WTC11 (cell line): Measurements from ENCODE around the gene BBS9. TPM values are rescaled to one million over a fixed set of nuclear protein-coding genes. Genes with fewer than 3 reads are reported as not detected.

Experiments
- ATAC-seq: fragments of 200-7000 bp; cut with Tn5 transposase; 2 replicates; pipeline ENCODE4 v1.10.0; 2021; ENCODE audit warnings: mild to moderate bottlenecking, moderate library complexity
- CTCF ChIA-PET: fragments of 300-600 bp; sonication (Branson Sonifier 250); formaldehyde crosslinking; loops from one replicate; lab custom pipeline; 2021; ENCODE audit warnings: antibody characterized with exemption; lab: Charles Lee
- POLR2A ChIA-PET: fragments of 350-600 bp; sonication (Branson Sonifier 250); formaldehyde crosslinking; loops from one replicate; lab custom pipeline; 2021; ENCODE audit warnings: antibody characterized with exemption; lab: Charles Lee
- DNase-seq: peaks from one replicate; pipeline ENCODE4 v3.0.0; 2021; ENCODE audit warnings: low spot score
- H3K27ac Mint-ChIP-seq: 2 replicates; pipeline ENCODE4 v1.8.0; 2021; ENCODE audit warnings: mixed read lengths
- H3K27me3 Mint-ChIP-seq: 2 replicates; pipeline ENCODE4 v1.8.0; 2021; ENCODE audit warnings: low read depth, mild to moderate bottlenecking, moderate library complexity, mixed read lengths
- H3K36me3 Mint-ChIP-seq: 2 replicates; pipeline ENCODE4 v1.8.0; 2021; ENCODE audit warnings: mixed read lengths
- H3K4me1 Mint-ChIP-seq: 2 replicates; pipeline ENCODE4 v1.8.0; 2022; ENCODE audit warnings: mixed read lengths
- H3K4me3 Mint-ChIP-seq: 2 replicates; pipeline ENCODE4 v1.8.0; 2021; ENCODE audit warnings: mild to moderate bottlenecking, moderate library complexity, mixed read lengths
- H3K9me3 Mint-ChIP-seq: 2 replicates; pipeline ENCODE4 v1.8.0; 2021; ENCODE audit warnings: mixed read lengths
- CREM ChIP-seq: sonication (generic); formaldehyde crosslinking; IDR thresholded peaks from 2 replicates; pipeline ENCODE4 v1.8.1; 2022; ENCODE audit warnings: mild to moderate bottlenecking, missing genetic modification reagents, moderate library complexity
- GRHL2 ChIP-seq: fragments of 250-450 bp; sonication (Bioruptor Pico); IDR thresholded peaks from 2 replicates; pipeline ENCODE4 v1.8.0; 2022; ENCODE audit warnings: mild to moderate bottlenecking, moderate library complexity; ENCODE audit not compliant: insufficient replicate concordance, severe bottlenecking
- JAZF1 ChIP-seq: fragments of 250-450 bp; sonication (Bioruptor Pico); IDR thresholded peaks from 2 replicates; pipeline ENCODE4 v1.9.0; 2021; ENCODE audit warnings: moderate library complexity, mild to moderate bottlenecking, inconsistent platforms
- KAT7 ChIP-seq: sonication (generic); formaldehyde crosslinking; IDR thresholded peaks from 2 replicates; pipeline ENCODE4 v1.8.1; 2023; ENCODE audit warnings: missing genetic modification reagents, mild to moderate bottlenecking, borderline replicate concordance
- NFE2L1 ChIP-seq: sonication (generic); formaldehyde crosslinking; IDR thresholded peaks from 2 replicates; pipeline ENCODE4 v1.8.1; 2023; ENCODE audit warnings: missing genetic modification reagents
- SMAD4 ChIP-seq: sonication (generic); formaldehyde crosslinking; IDR thresholded peaks from 2 replicates; pipeline ENCODE4 v1.8.0; 2022; ENCODE audit warnings: mild to moderate bottlenecking, missing genetic modification reagents
- TEAD4 ChIP-seq: sonication (generic); formaldehyde crosslinking; IDR thresholded peaks from 2 replicates; pipeline ENCODE4 v1.8.0; 2022; ENCODE audit warnings: mild to moderate bottlenecking, missing genetic modification reagents
- ZNF232 ChIP-seq: sonication (generic); formaldehyde crosslinking; IDR thresholded peaks from 2 replicates; pipeline ENCODE4 v1.8.0; 2022; ENCODE audit warnings: mild to moderate bottlenecking, missing genetic modification reagents
- ZNF396 ChIP-seq: fragments of 250-450 bp; sonication (Bioruptor Pico); IDR thresholded peaks from 2 replicates; pipeline ENCODE4 v1.8.0; 2021; ENCODE audit warnings: mild to moderate bottlenecking, moderate library complexity, borderline replicate concordance
- total RNA-seq: library from RNA; stranded (reverse); gene quantifications from 3 replicates; pipeline ENCODE4 v1.2.3, GENCODE V29; 2021
- TF ChIP-seq, protein P1 (sequence below): sonication (generic); formaldehyde crosslinking; IDR thresholded peaks from 2 replicates; pipeline ENCODE4 v1.8.0; 2022; ENCODE audit warnings: mild to moderate bottlenecking, missing genetic modification reagents
- TF ChIP-seq, protein P2 (sequence below): sonication (generic); formaldehyde crosslinking; IDR thresholded peaks from 2 replicates; pipeline ENCODE4 v1.8.1; 2022; ENCODE audit warnings: missing genetic modification reagents, borderline replicate concordance
- TF ChIP-seq, protein P3 (sequence below): fragments of 250-450 bp; sonication (Bioruptor Pico); IDR thresholded peaks from 2 replicates; pipeline ENCODE4 v1.9.0; 2021; ENCODE audit warnings: moderate library complexity, mild to moderate bottlenecking, inconsistent platforms, borderline replicate concordance
- TF ChIP-seq, protein P4 (sequence below): sonication (generic); formaldehyde crosslinking; IDR thresholded peaks from 2 replicates; pipeline ENCODE4 v1.8.1; 2022; ENCODE audit warnings: low read depth, missing genetic modification reagents, borderline replicate concordance
- TF ChIP-seq, protein P5 (sequence below): sonication (generic); formaldehyde crosslinking; conservative IDR thresholded peaks from 2 replicates; pipeline ENCODE4 v1.8.1; 2023; ENCODE audit warnings: mild to moderate bottlenecking, low read depth, missing genetic modification reagents, moderate library complexity
- TF ChIP-seq, protein P6 (sequence below): fragments of 200-600 bp; IDR thresholded peaks from 2 replicates; pipeline ENCODE4 v1.8.0; 2022; ENCODE audit warnings: antibody characterized with exemption

Gene BBS9
- total RNA-seq, 1 experiment from 2014 or later: 56.6 TPM

DNA sequence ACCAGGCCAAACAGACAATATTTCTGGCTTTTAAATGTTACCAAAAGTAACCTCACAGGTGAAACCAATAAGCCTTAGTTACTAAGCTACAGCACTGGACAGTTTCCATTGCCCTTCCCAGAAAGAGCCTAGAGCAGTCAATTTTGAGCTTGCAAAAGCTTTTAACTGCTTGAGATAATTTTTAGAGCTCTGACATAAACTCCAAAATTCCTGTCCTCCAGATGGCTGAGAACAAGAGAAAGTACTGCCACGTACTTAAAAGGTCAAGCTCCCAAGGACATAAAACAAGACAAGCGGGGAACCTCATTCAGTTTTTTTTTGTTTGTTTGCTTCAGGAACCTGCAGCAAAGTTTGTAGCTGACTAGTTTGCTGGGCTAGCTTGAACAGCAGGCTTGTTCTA is 54.1 kb downstream of the BBS9 start:
- CTCF ChIA-PET: interaction anchor here (1.2 to 1.9 kb wide), 2 partner anchors 33 to 749 kb away, joined by 3 to 10 read pairs; no protein-coding TSS in a partner anchor
- POLR2A ChIA-PET: no interaction called here
- TF ChIP-seq GRHL2 (CRISPR knock-in tag) (no peak), KAT7 (no peak), TEAD4 (CRISPR knock-in tag) (no peak), CREM (CRISPR knock-in tag) (no peak), ZNF232 (no peak), SMAD4 (CRISPR knock-in tag) (no peak)
- TF ChIP-seq, protein P1, sequence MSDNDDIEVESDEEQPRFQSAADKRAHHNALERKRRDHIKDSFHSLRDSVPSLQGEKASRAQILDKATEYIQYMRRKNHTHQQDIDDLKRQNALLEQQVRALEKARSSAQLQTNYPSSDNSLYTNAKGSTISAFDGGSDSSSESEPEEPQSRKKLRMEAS: no peak
- TF ChIP-seq, protein P2, sequence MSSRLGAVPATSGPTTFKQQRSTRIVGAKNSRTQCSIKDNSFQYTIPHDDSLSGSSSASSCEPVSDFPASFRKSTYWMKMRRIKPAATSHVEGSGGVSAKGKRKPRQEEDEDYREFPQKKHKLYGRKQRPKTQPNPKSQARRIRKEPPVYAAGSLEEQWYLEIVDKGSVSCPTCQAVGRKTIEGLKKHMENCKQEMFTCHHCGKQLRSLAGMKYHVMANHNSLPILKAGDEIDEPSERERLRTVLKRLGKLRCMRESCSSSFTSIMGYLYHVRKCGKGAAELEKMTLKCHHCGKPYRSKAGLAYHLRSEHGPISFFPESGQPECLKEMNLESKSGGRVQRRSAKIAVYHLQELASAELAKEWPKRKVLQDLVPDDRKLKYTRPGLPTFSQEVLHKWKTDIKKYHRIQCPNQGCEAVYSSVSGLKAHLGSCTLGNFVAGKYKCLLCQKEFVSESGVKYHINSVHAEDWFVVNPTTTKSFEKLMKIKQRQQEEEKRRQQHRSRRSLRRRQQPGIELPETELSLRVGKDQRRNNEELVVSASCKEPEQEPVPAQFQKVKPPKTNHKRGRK (CRISPR knock-in tag): no peak
- TF ChIP-seq, protein P3, sequence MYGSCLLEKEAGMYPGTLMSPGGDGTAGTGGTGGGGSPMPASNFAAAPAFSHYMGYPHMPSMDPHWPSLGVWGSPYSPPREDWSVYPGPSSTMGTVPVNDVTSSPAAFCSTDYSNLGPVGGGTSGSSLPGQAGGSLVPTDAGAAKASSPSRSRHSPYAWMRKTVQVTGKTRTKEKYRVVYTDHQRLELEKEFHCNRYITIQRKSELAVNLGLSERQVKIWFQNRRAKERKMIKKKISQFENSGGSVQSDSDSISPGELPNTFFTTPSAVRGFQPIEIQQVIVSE (CRISPR knock-in tag): no peak
- TF ChIP-seq, protein P4, sequence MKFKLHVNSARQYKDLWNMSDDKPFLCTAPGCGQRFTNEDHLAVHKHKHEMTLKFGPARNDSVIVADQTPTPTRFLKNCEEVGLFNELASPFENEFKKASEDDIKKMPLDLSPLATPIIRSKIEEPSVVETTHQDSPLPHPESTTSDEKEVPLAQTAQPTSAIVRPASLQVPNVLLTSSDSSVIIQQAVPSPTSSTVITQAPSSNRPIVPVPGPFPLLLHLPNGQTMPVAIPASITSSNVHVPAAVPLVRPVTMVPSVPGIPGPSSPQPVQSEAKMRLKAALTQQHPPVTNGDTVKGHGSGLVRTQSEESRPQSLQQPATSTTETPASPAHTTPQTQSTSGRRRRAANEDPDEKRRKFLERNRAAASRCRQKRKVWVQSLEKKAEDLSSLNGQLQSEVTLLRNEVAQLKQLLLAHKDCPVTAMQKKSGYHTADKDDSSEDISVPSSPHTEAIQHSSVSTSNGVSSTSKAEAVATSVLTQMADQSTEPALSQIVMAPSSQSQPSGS (CRISPR knock-in tag): no peak
- ATAC-seq: no peak
- Mint-ChIP-seq H3K4me3 (no peak overlapping the region), H3K36me3 (peaks cover 14% of the 10 kb centered on the region), H3K27ac (no peak overlapping the region), H3K4me1 (peaks cover 8% of the 10 kb centered on the region), H3K27me3 (no peaks in the 10 kb centered on the region), H3K9me3 (peaks cover 14% of the 10 kb centered on the region)
- no peak for DNase-seq

DNA sequence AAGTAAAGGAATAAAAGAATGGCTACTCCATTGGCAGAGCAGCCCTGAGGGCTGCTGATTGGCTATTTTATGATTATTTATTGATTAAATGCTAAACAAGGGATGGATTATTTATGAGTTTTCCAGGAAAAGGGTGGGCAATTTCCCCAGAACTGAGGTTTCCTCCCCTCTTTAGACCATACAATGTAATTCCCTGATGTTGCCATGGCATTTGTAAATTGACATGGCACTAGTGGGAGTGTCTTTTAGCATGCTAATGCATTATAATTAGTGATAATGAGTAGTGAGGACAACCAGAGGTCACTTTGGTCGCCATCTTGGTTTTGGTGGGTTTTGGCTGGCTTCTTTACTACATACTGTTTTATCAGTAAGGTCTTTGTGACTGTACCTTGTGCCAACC is 55.5 kb downstream of the BBS9 start:
- no peak for DNase-seq
- Mint-ChIP-seq H3K4me1 (peaks cover 8% of the 10 kb centered on the region), H3K27ac (no peak overlapping the region), H3K4me3 (no peak overlapping the region), H3K27me3 (no peaks in the 10 kb centered on the region), H3K9me3 (peaks cover 11% of the 10 kb centered on the region)
- POLR2A ChIA-PET: no interaction called here
- TF ChIP-seq NFE2L1 (CRISPR knock-in tag): no peak
- TF ChIP-seq, all 79 proteins: peak for 0
- H3K36me3 Mint-ChIP-seq: peaks cover 12% of the 10 kb centered on the region
- CTCF ChIA-PET: interaction anchor here (0.7 to 1.9 kb wide), 4 partner anchors 149 to 903 kb away, joined by 3 to 12 read pairs (median 6); no protein-coding TSS in a partner anchor
- no peak for ATAC-seq

DNA sequence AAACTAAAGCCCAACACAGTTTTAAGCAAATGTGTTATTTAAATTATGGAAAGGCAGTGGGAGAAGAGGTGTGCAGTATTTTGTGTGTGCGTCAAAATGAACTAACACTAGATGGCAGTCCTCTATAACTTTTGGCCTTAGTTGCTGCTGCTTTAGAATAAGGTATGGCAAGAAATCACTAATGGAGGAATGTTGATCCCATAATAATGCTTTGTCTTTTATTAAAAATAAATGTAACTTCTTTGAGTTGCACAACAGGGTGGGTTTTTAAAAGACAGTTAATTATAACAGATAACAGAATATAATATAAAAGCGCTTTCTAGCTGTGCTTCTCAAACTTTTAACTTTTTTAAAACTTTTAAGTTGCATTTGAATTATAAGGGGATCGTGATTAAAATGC is 56.4 kb downstream of the BBS9 start:
- H3K4me1 Mint-ChIP-seq: peaks cover 12% of the 10 kb centered on the region
- H3K4me3 Mint-ChIP-seq: no peak overlapping the region
- peaks cover 8% of the 10 kb centered on the region; the same call in 1 of the 2 replicates for H3K9me3 Mint-ChIP-seq
- no peaks in the 10 kb centered on the region for H3K27me3 Mint-ChIP-seq
- TF ChIP-seq ZNF396 (CRISPR knock-in tag) (no peak), JAZF1 (no peak)
- TF ChIP-seq, protein P5, sequence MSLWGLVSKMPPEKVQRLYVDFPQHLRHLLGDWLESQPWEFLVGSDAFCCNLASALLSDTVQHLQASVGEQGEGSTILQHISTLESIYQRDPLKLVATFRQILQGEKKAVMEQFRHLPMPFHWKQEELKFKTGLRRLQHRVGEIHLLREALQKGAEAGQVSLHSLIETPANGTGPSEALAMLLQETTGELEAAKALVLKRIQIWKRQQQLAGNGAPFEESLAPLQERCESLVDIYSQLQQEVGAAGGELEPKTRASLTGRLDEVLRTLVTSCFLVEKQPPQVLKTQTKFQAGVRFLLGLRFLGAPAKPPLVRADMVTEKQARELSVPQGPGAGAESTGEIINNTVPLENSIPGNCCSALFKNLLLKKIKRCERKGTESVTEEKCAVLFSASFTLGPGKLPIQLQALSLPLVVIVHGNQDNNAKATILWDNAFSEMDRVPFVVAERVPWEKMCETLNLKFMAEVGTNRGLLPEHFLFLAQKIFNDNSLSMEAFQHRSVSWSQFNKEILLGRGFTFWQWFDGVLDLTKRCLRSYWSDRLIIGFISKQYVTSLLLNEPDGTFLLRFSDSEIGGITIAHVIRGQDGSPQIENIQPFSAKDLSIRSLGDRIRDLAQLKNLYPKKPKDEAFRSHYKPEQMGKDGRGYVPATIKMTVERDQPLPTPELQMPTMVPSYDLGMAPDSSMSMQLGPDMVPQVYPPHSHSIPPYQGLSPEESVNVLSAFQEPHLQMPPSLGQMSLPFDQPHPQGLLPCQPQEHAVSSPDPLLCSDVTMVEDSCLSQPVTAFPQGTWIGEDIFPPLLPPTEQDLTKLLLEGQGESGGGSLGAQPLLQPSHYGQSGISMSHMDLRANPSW (CRISPR knock-in tag): no peak
- TF ChIP-seq, protein P6, sequence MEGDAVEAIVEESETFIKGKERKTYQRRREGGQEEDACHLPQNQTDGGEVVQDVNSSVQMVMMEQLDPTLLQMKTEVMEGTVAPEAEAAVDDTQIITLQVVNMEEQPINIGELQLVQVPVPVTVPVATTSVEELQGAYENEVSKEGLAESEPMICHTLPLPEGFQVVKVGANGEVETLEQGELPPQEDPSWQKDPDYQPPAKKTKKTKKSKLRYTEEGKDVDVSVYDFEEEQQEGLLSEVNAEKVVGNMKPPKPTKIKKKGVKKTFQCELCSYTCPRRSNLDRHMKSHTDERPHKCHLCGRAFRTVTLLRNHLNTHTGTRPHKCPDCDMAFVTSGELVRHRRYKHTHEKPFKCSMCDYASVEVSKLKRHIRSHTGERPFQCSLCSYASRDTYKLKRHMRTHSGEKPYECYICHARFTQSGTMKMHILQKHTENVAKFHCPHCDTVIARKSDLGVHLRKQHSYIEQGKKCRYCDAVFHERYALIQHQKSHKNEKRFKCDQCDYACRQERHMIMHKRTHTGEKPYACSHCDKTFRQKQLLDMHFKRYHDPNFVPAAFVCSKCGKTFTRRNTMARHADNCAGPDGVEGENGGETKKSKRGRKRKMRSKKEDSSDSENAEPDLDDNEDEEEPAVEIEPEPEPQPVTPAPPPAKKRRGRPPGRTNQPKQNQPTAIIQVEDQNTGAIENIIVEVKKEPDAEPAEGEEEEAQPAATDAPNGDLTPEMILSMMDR: peak; percentile 50; the same call in 1 of the 2 replicates
- POLR2A ChIA-PET: no interaction called here
- no peak overlapping the region for H3K27ac Mint-ChIP-seq
- peaks cover 2% of the 10 kb centered on the region; the same call in 1 of the 2 replicates for H3K36me3 Mint-ChIP-seq
- DNase-seq (no peak), ATAC-seq (peak; percentile 84)
- CTCF ChIA-PET: interaction anchor here (0.6 to 1.9 kb wide), 7 partner anchors 8 to 902 kb away, joined by 3 to 12 read pairs (median 4); no protein-coding TSS in a partner anchor
